H1 (cell line): Measurements from ENCODE around the gene ANO9. TPM values are rescaled to one million over a fixed set of nuclear protein-coding genes. Genes with fewer than 3 reads are reported as not detected.

Source experiments
- CTCF ChIA-PET: fragments of 300-600 bp; sonication (Branson Sonifier 250); formaldehyde crosslinking; loops from one replicate; lab custom pipeline; 2021; ENCODE audit not compliant: partially characterized antibody; lab: Charles Lee
- POLR2A ChIA-PET: fragments of 300-600 bp; sonication (Branson Sonifier 250); formaldehyde crosslinking; loops from one replicate; lab custom pipeline; 2021; ENCODE audit warnings: inconsistent platforms; ENCODE audit not compliant: partially characterized antibody; lab: Charles Lee
- DNase-seq, 2 experiments: peaks; one replicate each; pipeline versions ENCODE4 v3.0.0 to v3.0.0-alpha.2; 2010 to 2022; ENCODE audit warnings: low spot score in 2 of 2, low read depth in 1 of 2, mixed read lengths in 1 of 2
- FAIRE-seq: peaks from 2 replicates; lab custom pipeline; 2011; peaks lifted over from hg19 to GRCh38; lab: Jason Lieb, UNC
- H2AFZ ChIP-seq: 2 replicates; pipeline ENCODE4 v1.8.1; 2012; ENCODE audit warnings: low read length, inconsistent platforms
- H2AK5ac ChIP-seq: 2 replicates; pipeline ENCODE4 v1.6.1; 2013; ENCODE audit warnings: low read depth, low read length
- H2BK120ac ChIP-seq: replicated peaks from 2 replicates; pipeline ENCODE3; 2013; ENCODE audit warnings: low read depth, low read length, inconsistent platforms
- H2BK12ac ChIP-seq: 2 replicates; pipeline ENCODE4 v1.6.1; 2013; ENCODE audit warnings: low read depth, low read length
- H2BK15ac ChIP-seq: 2 replicates; pipeline ENCODE4 v1.6.1; 2013; ENCODE audit warnings: low read length
- H2BK20ac ChIP-seq: 2 replicates; pipeline ENCODE4 v1.6.1; 2013; ENCODE audit warnings: low read length
- H2BK5ac ChIP-seq: 2 replicates; pipeline ENCODE4 v1.6.1; 2013; ENCODE audit warnings: low read depth, low read length
- H3K14ac ChIP-seq: 2 replicates; pipeline ENCODE4 v1.6.1; 2013; ENCODE audit warnings: inconsistent platforms; ENCODE audit not compliant: insufficient read length
- H3K18ac ChIP-seq: 2 replicates; pipeline ENCODE4 v1.6.1; 2013; ENCODE audit warnings: low read length; ENCODE audit errors: extremely low read depth
- H3K23ac ChIP-seq: 2 replicates; pipeline ENCODE4 v1.6.1; 2013; ENCODE audit warnings: inconsistent platforms; ENCODE audit not compliant: insufficient read length
- H3K23me2 ChIP-seq: 2 replicates; pipeline ENCODE4 v1.6.1; 2013; ENCODE audit warnings: low read depth, low read length
- H3K27ac ChIP-seq: 2 replicates; pipeline ENCODE4 v1.6.1; 2011; ENCODE audit warnings: low read depth, low read length, inconsistent platforms
- H3K27me3 ChIP-seq, 4 experiments: replicated peaks in 1 of 4; 1 replicate in 1 of 4; 2 replicates in 3 of 4; pipeline versions ENCODE4 v1.6.1 to v1.8.1; 2011 to 2013; ENCODE audit warnings: low read length in 3 of 4, mild to moderate bottlenecking in 3 of 4, inconsistent platforms in 2 of 4, mixed read lengths in 2 of 4, moderate library complexity in 1 of 4; ENCODE audit not compliant: control insufficient read depth in 3 of 4, insufficient read depth in 3 of 4; ENCODE audit errors: extremely low read depth in 1 of 4
- H3K36me3 ChIP-seq, 4 experiments: 2 replicates each; pipeline versions ENCODE4 v1.6.1 to v1.8.1; 2011 to 2013; ENCODE audit warnings: mild to moderate bottlenecking in 4 of 4, low read length in 3 of 4, moderate library complexity in 2 of 4, control low read depth in 1 of 4, inconsistent platforms in 1 of 4; ENCODE audit not compliant: insufficient read depth in 4 of 4, control insufficient read depth in 2 of 4
- H3K4ac ChIP-seq: replicated peaks from 2 replicates; pipeline ENCODE3; 2013; ENCODE audit warnings: low read length, low read depth, mixed read lengths, inconsistent platforms; ENCODE audit not compliant: insufficient read length
- H3K4me1 ChIP-seq, 4 experiments: replicated peaks in 1 of 4; 1 replicate in 1 of 4; 2 replicates in 3 of 4; pipeline versions ENCODE4 v1.6.1 to v1.8.1; 2011 to 2013; ENCODE audit warnings: low read length in 3 of 4, inconsistent platforms in 2 of 4, mixed read lengths in 1 of 4; ENCODE audit not compliant: insufficient read depth in 4 of 4, control insufficient read depth in 3 of 4
- H3K4me2 ChIP-seq, 2 experiments: 2 replicates each; pipeline versions ENCODE4 v1.6.1 to v1.8.1; 2011 to 2013; ENCODE audit warnings: low read depth in 2 of 2, low read length in 2 of 2, control low read depth in 1 of 2, inconsistent platforms in 1 of 2, mild to moderate bottlenecking in 1 of 2; ENCODE audit not compliant: insufficient read depth in 1 of 2
- H3K4me3 ChIP-seq, 4 experiments: fragments of 200-600, 300-600 bp in 1 of 4; sonication (generic), shearing (Covaris generic), sonication (Bioruptor Twin) in 1 of 4; 2 replicates each; pipeline versions ENCODE4 v1.5.1 to v1.8.1; 2011 to 2016; ENCODE audit warnings: low read length in 4 of 4, low read depth in 3 of 4, control low read depth in 2 of 4, inconsistent platforms in 2 of 4, mild to moderate bottlenecking in 2 of 4, mixed read lengths in 1 of 4, moderate library complexity in 1 of 4; ENCODE audit not compliant: insufficient read depth in 2 of 4; ENCODE audit errors: extremely low read depth in 1 of 4
- H3K56ac ChIP-seq: replicated peaks from 2 replicates; pipeline ENCODE3; 2013; ENCODE audit warnings: low read depth, mild to moderate bottlenecking, mixed read lengths, low read length, inconsistent platforms; ENCODE audit not compliant: insufficient read length
- H3K79me1 ChIP-seq: 2 replicates; pipeline ENCODE4 v1.6.1; 2013; ENCODE audit warnings: low read depth, low read length, control low read depth
- H3K79me2 ChIP-seq, 2 experiments: 2 replicates each; pipeline versions ENCODE4 v1.6.1 to v1.8.1; 2012 to 2013; ENCODE audit warnings: low read length in 2 of 2, mild to moderate bottlenecking in 2 of 2, inconsistent platforms in 1 of 2; ENCODE audit not compliant: insufficient read depth in 2 of 2, control insufficient read depth in 1 of 2
- H3K9ac ChIP-seq, 4 experiments: replicated peaks in 1 of 4; 1 replicate in 1 of 4; 2 replicates in 3 of 4; pipeline versions ENCODE4 v1.6.1 to v1.8.1; 2011 to 2013; ENCODE audit warnings: low read depth in 3 of 4, low read length in 3 of 4, control low read depth in 2 of 4, mild to moderate bottlenecking in 2 of 4, moderate library complexity in 2 of 4, inconsistent platforms in 1 of 4; ENCODE audit errors: extremely low read depth in 1 of 4
- H3K9me3 ChIP-seq, 2 experiments: 2 replicates each; pipeline versions ENCODE4 v1.6.1 to v1.8.1; 2012 to 2013; ENCODE audit warnings: mild to moderate bottlenecking in 2 of 2, moderate library complexity in 2 of 2, control low read depth in 1 of 2, inconsistent platforms in 1 of 2, low read depth in 1 of 2, low read length in 1 of 2, mixed read lengths in 1 of 2; ENCODE audit not compliant: insufficient read depth in 2 of 2
- H4K20me1 ChIP-seq, 2 experiments: replicated peaks in 1 of 2; 2 replicates each; pipeline versions ENCODE3 to v1.8.1; 2011 to 2013; ENCODE audit warnings: inconsistent platforms in 2 of 2, low read length in 2 of 2, mild to moderate bottlenecking in 1 of 2; ENCODE audit not compliant: insufficient read depth in 2 of 2, control insufficient read depth in 1 of 2
- H4K5ac ChIP-seq: 2 replicates; pipeline ENCODE4 v1.6.1; 2013; ENCODE audit warnings: low read length, low read depth, mixed read lengths, inconsistent platforms; ENCODE audit not compliant: insufficient read length
- H4K8ac ChIP-seq: 2 replicates; pipeline ENCODE4 v1.8.0; 2013; ENCODE audit warnings: mild to moderate bottlenecking, moderate library complexity, low read length, inconsistent platforms; ENCODE audit not compliant: insufficient read depth; ENCODE audit errors: extremely low read depth
- H4K91ac ChIP-seq: replicated peaks from 2 replicates; pipeline ENCODE3; 2013; ENCODE audit warnings: low read length, mixed read lengths, inconsistent platforms; ENCODE audit not compliant: insufficient read length
- CBX8 ChIP-seq: fragments of 300-800, 300-1000 bp; sonication (generic); IDR thresholded peaks from 2 replicates; pipeline ENCODE4 v1.7.1; 2016; ENCODE audit warnings: low read depth, low read length, borderline replicate concordance
- EGR1 ChIP-seq: IDR thresholded peaks from 2 replicates; pipeline ENCODE4 v1.6.1; 2011; ENCODE audit warnings: low read depth, low read length, borderline replicate concordance
- FOSL1 ChIP-seq: IDR thresholded peaks from 2 replicates; pipeline ENCODE4 v1.6.1; 2011; ENCODE audit warnings: mild to moderate bottlenecking, low read depth, low read length, moderate library complexity; ENCODE audit not compliant: insufficient read depth
- GABPA ChIP-seq: IDR thresholded peaks from 2 replicates; pipeline ENCODE4 v1.6.1; 2011; ENCODE audit warnings: mild to moderate bottlenecking, low read length, moderate library complexity, borderline replicate concordance; ENCODE audit not compliant: insufficient read depth
- MAX ChIP-seq: IDR thresholded peaks from 2 replicates; pipeline ENCODE4 v1.6.1; 2012; ENCODE audit warnings: inconsistent platforms
- RAD21 ChIP-seq, 2 experiments: IDR thresholded peaks in 1 of 2; conservative IDR thresholded peaks in 1 of 2; 2 replicates each; pipeline ENCODE4 v1.6.1; 2011; ENCODE audit warnings: low read depth in 2 of 2, low read length in 2 of 2, improper control_type of control experiment in 1 of 2, inconsistent platforms in 1 of 2, mild to moderate bottlenecking in 1 of 2, moderate library complexity in 1 of 2
- SIN3A ChIP-seq, 2 experiments: IDR thresholded peaks in 1 of 2; conservative IDR thresholded peaks in 1 of 2; 2 replicates each; pipeline ENCODE4 v1.6.1; 2011 to 2012; ENCODE audit warnings: low read length in 2 of 2, improper control_type of control experiment in 1 of 2, low read depth in 1 of 2, mild to moderate bottlenecking in 1 of 2
- SP2 ChIP-seq: IDR thresholded peaks from 2 replicates; pipeline ENCODE4 v1.6.1; 2012; ENCODE audit warnings: mild to moderate bottlenecking, low read length, inconsistent platforms
- TCF12 ChIP-seq: IDR thresholded peaks from 2 replicates; pipeline ENCODE4 v1.6.1; 2011; ENCODE audit warnings: low read depth, mild to moderate bottlenecking, low read length
- WGBS, 2 experiments: shearing (Covaris generic) in 1 of 2; methylation state at CpG; one replicate each; pipeline versions ENCODE4 v1.1.6 to v1.1.7; 2013 to 2015; ENCODE audit warnings: low lambda C conversion rate in 2 of 2, mixed read lengths in 2 of 2, inconsistent platforms in 1 of 2, low coverage in 1 of 2, missing lambda C conversion rate in 1 of 2; ENCODE audit not compliant: insufficient replicate concordance in 2 of 2, insufficient coverage in 1 of 2, insufficient read length in 1 of 2; ENCODE audit errors: extremely low coverage in 1 of 2, missing lambda C conversion rate in 1 of 2; 5-methylcytosine and 5-hydroxymethylcytosine counted together
- polyA plus RNA-seq, 7 experiments: library from polyadenylated mRNA; depleted of rRNA in 3 of 7; stranded (reverse) in 5 of 7; unstranded in 2 of 7; fragments of >200 nt in 5 of 7; fragments of 200-250 nt in 2 of 7; gene quantifications; 1 replicate in 5 of 7; 2 replicates in 1 of 7; 4 replicates in 1 of 7; pipeline versions ENCODE4 v1.2.1 to v1.2.3, GENCODE V29; 2011 to 2013; ENCODE audit warnings: missing spikeins in 2 of 7, mixed read lengths in 2 of 7
- total RNA-seq: library from RNA; stranded (reverse); fragmentation: NEBNext Ultra II Directional; extraction: Animal tissue kit (Norgen Biotek cat#: 25700); gene quantifications from 2 replicates; pipeline ENCODE4 v1.2.1, GENCODE V29; 2021

Gene ANO9
- total and polyA plus RNA-seq, 2 of the 8 experiments (the other 6 are each of a cell fraction or from before 2014, with no cell fraction given) = 20.0 to 20.7 TPM

- Histone ChIP-seq H4K20me1 (peaks cover 0 to 2% of the 10 kb centered on the region in 2 experiments), H3K27me3 (no peaks in the 10 kb centered on the region), H3K36me3 (no peaks in the 10 kb centered on the region), H3K9me3 (peaks cover 15 to 17% of the 10 kb centered on the region in 2 experiments), H4K8ac (no peak overlapping the region; the same call in 1 of the 2 replicates), H2BK12ac (peak overlapping the region; percentile 27; the same call in 1 of the 2 replicates), H3K4ac (no peak overlapping the region), H3K23me2 (peaks cover 10% of the 10 kb centered on the region; the same call in 1 of the 2 replicates), H3K23ac (no peak overlapping the region), H4K5ac (no peak overlapping the region), H3K14ac (no peak overlapping the region), H2BK5ac (no peak overlapping the region), H2AFZ (peak overlapping the region; percentile 67; the same call in 1 of the 2 replicates), H3K27ac (no peak overlapping the region), H3K79me1 (0 out of 2 replicates have a peak, but pooled peaks cover 2% of the 10 kb centered on the region), H3K56ac (no peak overlapping the region), H3K4me3 (no peak overlapping the region), H2BK15ac (no peak overlapping the region), H2BK120ac (no peak overlapping the region), H3K4me2 (no peak overlapping the region; a peak in 1 of 4 replicates), H4K91ac (no peak overlapping the region), H3K18ac (no peak overlapping the region), H3K79me2 (no peaks in the 10 kb centered on the region), H2AK5ac (no peak overlapping the region), H3K4me1 (peaks cover 6 to 14% (median 6%) of the 10 kb centered on the region in 4 experiments; a peak in 6 of 7 replicates), H3K9ac (no peak overlapping the region), H2BK20ac (no peak overlapping the region)
- WGBS, 2 experiments = 64% methylated on average over 5 of the region's 11 CpGs; no CpG with 5 or more reads in 1 of the 2 experiments
- FAIRE-seq (no peak), DNase-seq (no peak)
- ChIA-PET CTCF (interaction anchor here (0.7 to 2.3 kb wide), 16 partner anchors 9 to 165 kb away, joined by 3 to 11 read pairs (median 3); partner anchors contain the start of gene SIGIRR), POLR2A (interaction anchor here (0.6 to 1.6 kb wide), 5 partner anchors 15 to 102 kb away, joined by 3 to 6 read pairs (median 3); partner anchors contain the start of gene B4GALNT4)
- TF ChIP-seq GABPA = peak; percentile 37; the same call in 1 of the 2 replicates
- TF ChIP-seq CBX8 = no peak
- TF ChIP-seq SIN3A (conservative IDR thresholded peaks at IDR 0.05 in 1 of 2, IDR thresholded peaks at IDR 0.05 in 1 of 2; ENCODE audit: low read depth in 1 of 2, low read length in 2 of 2) = no peak
- no peak for TF ChIP-seq EGR1
- peak; percentile 53 for TF ChIP-seq MAX
- TF ChIP-seq RAD21 (IDR thresholded peaks at IDR 0.05 in 1 of 2, conservative IDR thresholded peaks at IDR 0.05 in 1 of 2; ENCODE audit: low read depth in 2 of 2, low read length in 2 of 2) = peak; percentile 37 to 57
- TF ChIP-seq SP2 = no peak
- 0 out of 2 replicates have a peak, but pooled peaks have one; percentile 15 for TF ChIP-seq TCF12
- no peak for TF ChIP-seq FOSL1
Observed at GRCh38 chr11:390175-390574, 51.6 kb downstream of the ANO9 start.
